ENCODE results near the gene TMEM245. TPM values are rescaled to one million over a fixed set of nuclear protein-coding genes. Genes with fewer than 3 reads are reported as not detected.

TMEM245 gene
- polyA plus RNA-seq (ENCODE audit: insufficient read length in 3 of 3), result 10 to 100 TPM; 57.1 to 88.9 (median 76.0) TPM
- long read RNA-seq, donor 1, result 0 reads
- long read RNA-seq, donor 2, partial matches to known transcripts, result 8 of 9 reads
- long read RNA-seq, donor 2, other reads (novel, unspliced or antisense), result 0 of 9 reads
- long read RNA-seq, donor 3, partial matches to known transcripts, result 19 of 23 reads
- long read RNA-seq, donor 3, other reads (novel, unspliced or antisense), result 0 of 23 reads
- long read RNA-seq, donor 4, partial matches to known transcripts, result 26 of 31 reads
- long read RNA-seq, donor 4, other reads (novel, unspliced or antisense), result 5 of 31 reads
- long read RNA-seq, donor 5, result 0 reads
- long read RNA-seq, donor 6, partial matches to known transcripts, result 24 of 26 reads
- long read RNA-seq, donor 6, other reads (novel, unspliced or antisense), result 0 of 26 reads
- long read RNA-seq, donor 7, partial matches to known transcripts, result 5 of 6 reads
- long read RNA-seq, donor 7, other reads (novel, unspliced or antisense), result 0 of 6 reads
- long read RNA-seq, donor 8, partial matches to known transcripts, result 15 of 23 reads
- long read RNA-seq, donor 8, other reads (novel, unspliced or antisense), result 7 of 23 reads
- long read RNA-seq, donor 9, partial matches to known transcripts, result 14 of 15 reads
- long read RNA-seq, donor 9, other reads (novel, unspliced or antisense), result 0 of 15 reads
- long read RNA-seq, donor 10, partial matches to known transcripts, result 12 of 19 reads
- long read RNA-seq, donor 10, other reads (novel, unspliced or antisense), result 7 of 19 reads
- long read RNA-seq, donor 11, partial matches to known transcripts, result 12 of 13 reads
- long read RNA-seq, donor 11, other reads (novel, unspliced or antisense), result 0 of 13 reads
- long read RNA-seq, donor 12, partial matches to known transcripts, result 0 of 1 reads
- long read RNA-seq, donor 12, other reads (novel, unspliced or antisense), result 0 of 1 reads
- long read RNA-seq, donor 13, result 0 reads
- long read RNA-seq, donor 14, partial matches to known transcripts, result 6 of 12 reads
- long read RNA-seq, donor 14, other reads (novel, unspliced or antisense), result 6 of 12 reads
- long read RNA-seq, donor 15, result 0 reads
- long read RNA-seq, donor 16, partial matches to known transcripts, result 102 of 114 reads
- long read RNA-seq, donor 16, other reads (novel, unspliced or antisense), result 8 of 114 reads

DNA sequence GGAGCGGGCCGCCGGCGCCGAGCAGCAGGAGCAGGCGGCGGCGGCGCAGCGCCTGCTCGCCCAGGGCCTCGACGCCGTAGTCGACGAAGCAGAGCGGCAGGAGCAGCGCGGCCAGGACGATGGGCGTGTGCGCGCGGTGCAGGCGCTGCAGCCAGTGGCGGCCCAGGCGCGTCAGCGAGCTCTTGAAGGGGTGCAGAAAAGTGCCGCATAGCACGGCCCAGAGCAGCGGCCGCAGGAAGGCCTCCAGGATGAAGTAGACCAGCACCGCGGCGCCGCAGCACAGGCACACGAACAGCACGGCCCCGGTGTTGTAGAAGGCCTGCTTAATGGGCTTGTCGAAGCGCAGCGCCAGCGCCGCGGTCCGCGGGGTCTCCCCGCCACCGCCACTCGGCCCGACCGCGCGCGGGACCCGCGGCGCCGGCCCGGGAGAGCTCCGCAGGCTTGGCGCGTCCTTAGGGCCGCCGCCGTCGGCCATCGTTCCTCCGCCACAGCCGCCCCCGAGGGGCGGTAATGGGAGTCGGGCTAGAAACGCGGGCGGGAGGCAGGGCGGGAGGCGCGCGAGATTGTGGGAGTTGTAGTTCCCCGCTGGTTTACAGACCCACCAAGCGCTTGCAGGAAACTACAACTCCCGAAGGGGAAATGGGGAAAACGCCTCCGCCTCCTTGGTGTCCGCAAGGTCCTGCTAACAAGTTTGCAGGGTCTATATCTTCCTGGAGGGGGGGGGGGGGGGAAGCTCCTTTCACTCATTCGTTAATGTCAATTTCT, at the start of gene TMEM245:
Gene TMEM245 (minus strand): TSS at position 509 of the 765 bp plus-strand sequence. CDS start 34 bp downstream, at position 475.
- peak; percentile 90 to 99 (median 96) for DNase-seq (ENCODE audit: extremely low read depth in 1 of 11, low read depth in 9 of 11, low spot score in 4 of 11)

- DNase-seq (ENCODE audit: extremely low read depth in 1 of 11, low read depth in 9 of 11, low spot score in 4 of 11), result no peak
These were observed 48.4 kb upstream of the TMEM245 start for GRCh38 chr9:109168170-109168569.

GRCh38 chr9:109167716-109168115, 48.0 kb upstream of the TMEM245 start:
- DNase-seq (ENCODE audit: extremely low read depth in 1 of 11, low read depth in 9 of 11, low spot score in 4 of 11), result no peak

DNA sequence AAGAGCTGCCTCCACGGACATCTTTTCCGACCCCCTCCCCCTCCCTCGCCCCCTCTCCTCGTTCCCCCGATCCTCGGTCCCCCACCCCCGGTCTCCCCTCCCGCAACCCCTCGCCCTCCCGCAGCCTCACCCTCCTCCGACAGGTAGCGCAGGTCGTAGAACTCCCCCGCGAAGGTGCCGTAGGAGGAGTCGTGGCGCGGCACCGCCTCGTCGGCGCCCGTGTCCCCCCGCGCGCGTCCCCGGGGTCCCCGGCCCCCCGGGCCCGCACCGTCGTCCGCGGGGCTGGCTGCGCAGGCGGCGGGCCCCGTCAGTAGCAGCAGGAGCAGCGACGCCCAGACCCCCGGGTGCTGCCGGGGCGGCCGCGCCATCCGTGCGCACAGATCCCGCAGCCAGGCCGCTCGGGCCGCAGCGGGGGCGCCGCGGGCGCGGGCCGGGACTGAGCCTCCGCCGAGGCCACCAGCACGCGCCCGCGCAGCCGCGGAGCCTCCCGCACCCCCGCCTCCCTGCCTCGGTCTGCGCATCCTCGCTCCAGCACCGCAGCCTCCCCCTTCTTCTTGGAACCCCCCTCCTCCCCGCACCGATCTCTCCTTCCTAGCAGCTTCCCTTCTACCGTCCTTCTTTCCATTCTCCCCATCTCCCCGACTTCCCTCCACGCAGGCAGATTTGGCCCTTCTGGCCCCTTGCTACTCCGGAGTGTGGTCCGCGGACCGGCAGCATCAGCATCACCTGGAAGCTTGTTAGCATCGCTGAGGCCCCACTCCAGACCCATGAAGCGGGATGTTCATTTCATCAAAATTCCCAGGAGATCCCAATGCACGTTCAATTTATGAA, 47.2 kb upstream of the TMEM245 start, which contains the start of gene FRRS1L:
Gene FRRS1L (minus strand): TSS at position 479 of the 831 bp plus-strand sequence. CDS start 111 bp downstream, at position 368.
- peak in 5 of 11 donors; percentile 6 to 31 (median 20) for DNase-seq (ENCODE audit: extremely low read depth in 1 of 11, low read depth in 9 of 11, low spot score in 4 of 11)

GRCh38 chr9:109166171-109166770, 46.5 kb upstream of the TMEM245 start:
- DNase-seq (ENCODE audit: extremely low read depth in 1 of 11, low read depth in 9 of 11, low spot score in 4 of 11), result no peak

DNA sequence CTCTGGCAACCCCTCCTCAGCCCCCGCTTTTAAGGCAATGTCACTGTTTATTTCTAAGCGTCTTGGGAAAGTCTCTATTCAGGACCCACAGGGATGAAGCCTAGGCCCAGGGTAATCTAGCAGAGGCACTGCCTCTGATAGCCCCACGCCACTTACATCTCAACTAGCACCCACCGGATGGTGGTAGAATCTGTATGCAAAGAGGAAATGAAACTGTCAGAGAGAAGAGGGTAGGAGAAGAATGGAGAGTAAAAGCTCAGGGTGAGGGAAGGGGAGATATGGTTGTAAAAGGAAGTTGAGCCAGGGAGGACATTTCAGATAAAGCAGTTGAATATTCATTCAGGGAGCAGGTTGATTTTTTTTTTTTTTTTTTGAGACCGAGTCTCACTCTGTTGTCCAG, 44.3 kb upstream of the TMEM245 start:
- DNase-seq (ENCODE audit: extremely low read depth in 1 of 11, low read depth in 9 of 11, low spot score in 4 of 11), result no peak

DNA sequence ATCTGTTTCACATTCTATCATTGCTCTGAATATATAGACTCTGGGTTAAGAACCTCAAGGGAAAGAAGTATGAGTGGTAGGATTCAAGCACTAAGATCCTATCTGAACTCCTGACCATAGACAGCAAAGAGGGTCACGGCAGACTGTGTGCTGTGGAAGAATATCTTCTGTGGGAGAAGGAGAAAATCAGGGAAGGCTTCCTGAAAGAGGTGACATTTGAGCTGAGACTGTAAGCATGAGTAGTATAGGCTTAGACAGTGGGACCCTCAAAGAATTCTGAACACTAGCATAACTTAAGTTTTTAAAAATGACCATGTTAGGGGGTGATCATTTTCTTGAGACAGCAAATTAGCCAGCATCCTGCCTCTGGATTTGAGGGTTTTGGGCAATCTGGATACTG, 43.4 kb upstream of the TMEM245 start:
- no peak for DNase-seq (ENCODE audit: extremely low read depth in 1 of 11, low read depth in 9 of 11, low spot score in 4 of 11)

DNA sequence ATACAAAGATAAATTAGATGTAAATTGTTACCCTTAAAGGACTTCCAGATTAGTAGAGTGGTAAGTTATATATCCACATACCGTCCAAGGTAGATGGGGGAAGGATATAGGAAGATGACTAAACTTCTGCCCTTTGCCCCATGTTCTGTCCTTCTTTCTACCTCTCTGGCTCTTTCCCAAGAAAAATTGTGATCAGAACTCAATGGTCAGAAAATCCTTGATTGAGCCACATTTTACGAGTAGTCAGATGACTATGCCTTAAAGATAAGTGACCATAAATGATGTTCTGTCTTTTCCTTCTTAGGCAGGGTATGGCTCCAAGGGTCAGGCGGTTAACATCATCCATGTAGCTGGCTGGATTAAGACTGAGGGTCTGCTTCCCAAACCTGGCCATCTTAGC, 42.9 kb upstream of the TMEM245 start:
- no peak for DNase-seq (ENCODE audit: extremely low read depth in 1 of 11, low read depth in 9 of 11, low spot score in 4 of 11)

GRCh38 chr9:109161471-109161870, 41.7 kb upstream of the TMEM245 start:
- DNase-seq (ENCODE audit: extremely low read depth in 1 of 11, low read depth in 9 of 11, low spot score in 4 of 11), result no peak

GRCh38 chr9:109159583-109159982, 39.8 kb upstream of the TMEM245 start:
- DNase-seq (ENCODE audit: extremely low read depth in 1 of 11, low read depth in 9 of 11, low spot score in 4 of 11), result no peak

DNA sequence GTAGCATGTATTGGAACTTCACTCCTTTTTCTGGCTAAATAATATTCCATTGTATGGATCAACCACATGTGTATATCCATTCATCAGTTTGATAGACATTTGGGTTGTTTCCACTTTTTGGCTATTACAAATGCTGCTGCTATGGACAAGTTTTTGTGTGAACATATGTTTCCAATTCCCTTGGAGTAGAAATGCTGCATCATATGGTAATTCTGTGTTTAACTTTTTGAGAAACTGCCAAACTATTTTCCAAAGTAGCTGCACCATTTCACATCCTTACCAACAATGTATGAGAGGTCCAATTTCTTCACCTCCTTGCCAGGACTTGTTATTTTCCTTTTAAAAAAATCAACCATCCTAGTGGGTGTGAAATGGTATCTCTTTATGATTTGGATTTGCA, 38.9 kb upstream of the TMEM245 start:
- no peak for DNase-seq (ENCODE audit: extremely low read depth in 1 of 11, low read depth in 9 of 11, low spot score in 4 of 11)

- no peak for DNase-seq (ENCODE audit: extremely low read depth in 1 of 11, low read depth in 9 of 11, low spot score in 4 of 11)
These were observed 37.0 kb upstream of the TMEM245 start for GRCh38 chr9:109156708-109157107.

DNA sequence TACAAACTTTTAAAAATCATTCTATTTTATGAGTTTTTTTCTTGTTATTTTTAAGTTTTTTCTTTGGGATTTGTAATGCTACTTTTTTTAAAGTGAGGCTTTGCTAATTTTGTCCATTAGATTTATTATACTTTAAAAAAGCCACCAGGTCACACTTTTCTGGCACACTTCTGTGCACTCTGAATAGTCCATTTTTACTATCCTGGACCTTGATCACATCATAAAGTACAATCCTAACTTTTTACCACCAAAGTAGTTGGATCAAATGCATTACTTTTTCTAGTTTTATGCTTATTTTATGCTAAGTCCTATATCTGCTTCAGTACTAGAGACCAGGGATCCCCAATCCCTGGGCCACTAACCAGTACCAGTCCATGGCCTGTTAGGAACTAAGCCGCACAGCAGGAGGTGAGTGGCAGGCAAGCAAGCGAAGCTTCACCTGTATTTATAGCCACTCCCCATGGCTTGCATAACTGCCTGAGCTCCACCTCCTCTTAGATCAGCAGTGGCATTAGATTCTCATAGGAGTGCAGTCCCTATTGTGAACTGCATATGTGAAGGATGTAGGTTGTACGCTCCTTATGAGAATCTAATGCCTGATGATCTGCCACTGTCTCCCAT, 31.3 kb upstream of the TMEM245 start:
- no peak for DNase-seq (ENCODE audit: extremely low read depth in 1 of 11, low read depth in 9 of 11, low spot score in 4 of 11)

DNA sequence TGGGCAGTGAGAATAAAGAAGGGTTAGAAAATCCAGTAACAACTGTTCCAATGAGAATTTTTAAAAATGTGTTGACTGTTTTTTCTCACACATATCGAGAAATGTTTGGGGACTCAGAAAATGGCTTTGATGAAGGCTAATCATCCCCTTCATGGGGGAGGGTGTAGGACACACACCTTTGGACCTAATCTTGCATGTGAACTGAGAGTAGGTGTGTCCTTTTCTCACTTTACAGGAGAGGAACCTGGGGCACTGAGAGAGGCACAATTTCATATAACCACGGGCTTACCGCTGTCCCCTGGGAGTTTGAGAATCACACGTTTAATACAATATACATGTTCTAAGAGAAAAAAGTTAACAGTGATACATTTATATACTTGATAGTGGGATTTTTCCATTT, 30.0 kb upstream of the TMEM245 start:
- no peak for DNase-seq (ENCODE audit: extremely low read depth in 1 of 11, low read depth in 9 of 11, low spot score in 4 of 11)

GRCh38 chr9:109149089-109149488, 29.3 kb upstream of the TMEM245 start:
- DNase-seq (ENCODE audit: extremely low read depth in 1 of 11, low read depth in 9 of 11, low spot score in 4 of 11), result no peak

GRCh38 chr9:109145051-109145450, 25.3 kb upstream of the TMEM245 start:
- DNase-seq (ENCODE audit: extremely low read depth in 1 of 11, low read depth in 9 of 11, low spot score in 4 of 11), result no peak
